ENCODE data around the gene FANCD2.
"Not testable (repeated sequence)": the region's sequence is repeated elsewhere in the genome, so short reads cannot be mapped to it uniquely, and the experiment has no call there.

Gene FANCD2

GRCh38 chr3:10026084-10026890 is at the start of gene FANCD2:
Gene FANCD2, plus strand, starts transcription at chr3:10026437. Its CDS starts 2,221 bp downstream, at chr3:10028658.
- DNase-seq (ENCODE audit: extremely low spot score, insufficient read length, low read depth) (peak; percentile 75), FAIRE-seq (peak; percentile 83)

- FAIRE-seq (no peak), DNase-seq (ENCODE audit: extremely low spot score, insufficient read length, low read depth) (no peak)
These were observed 49.2 kb upstream of the FANCD2 start for GRCh38 chr3:9976721-9977709.

- DNase-seq (ENCODE audit: extremely low spot score, insufficient read length, low read depth) (no peak), FAIRE-seq (no peak)
These were observed 47.4 kb upstream of the FANCD2 start for GRCh38 chr3:9978710-9979305.

GRCh38 chr3:9980251-9980650 is 46.0 kb upstream of the FANCD2 start:
- DNase-seq (ENCODE audit: extremely low spot score, insufficient read length, low read depth): no peak
- no peak for FAIRE-seq

- FAIRE-seq (no peak), DNase-seq (ENCODE audit: extremely low spot score, insufficient read length, low read depth) (no peak)
These were observed 40.0 kb upstream of the FANCD2 start for GRCh38 chr3:9986230-9986725.

- FAIRE-seq (no peak), DNase-seq (ENCODE audit: extremely low spot score, insufficient read length, low read depth) (no peak)
These were observed 32.0 kb upstream of the FANCD2 start for GRCh38 chr3:9994086-9994844.

GRCh38 chr3:10000686-10001085 is 25.6 kb upstream of the FANCD2 start:
- FAIRE-seq (no peak), DNase-seq (ENCODE audit: extremely low spot score, insufficient read length, low read depth) (no peak)

- DNase-seq (ENCODE audit: extremely low spot score, insufficient read length, low read depth) (no peak), FAIRE-seq (no peak)
These were observed 23.3 kb upstream of the FANCD2 start for GRCh38 chr3:10002951-10003350.

GRCh38 chr3:10004506-10004905 is 21.7 kb upstream of the FANCD2 start:
- no peak for FAIRE-seq
- DNase-seq (ENCODE audit: extremely low spot score, insufficient read length, low read depth): no peak

- no peak for FAIRE-seq
- DNase-seq (ENCODE audit: extremely low spot score, insufficient read length, low read depth): no peak
These were observed 21.2 kb upstream of the FANCD2 start for GRCh38 chr3:10004960-10005564.

- DNase-seq (ENCODE audit: extremely low spot score, insufficient read length, low read depth) (no peak), FAIRE-seq (no peak)
These were observed 20.0 kb upstream of the FANCD2 start for GRCh38 chr3:10006048-10006761.

GRCh38 chr3:10006762-10007090 is 19.5 kb upstream of the FANCD2 start:
- DNase-seq (ENCODE audit: extremely low spot score, insufficient read length, low read depth): no peak
- no peak for FAIRE-seq

GRCh38 chr3:10007126-10007782 is 19.0 kb upstream of the FANCD2 start:
- no peak for FAIRE-seq
- DNase-seq (ENCODE audit: extremely low spot score, insufficient read length, low read depth): no peak

GRCh38 chr3:10008216-10008587 is 18.0 kb upstream of the FANCD2 start:
- not testable (repeated sequence) for FAIRE-seq; DNase-seq (ENCODE audit: extremely low spot score, insufficient read length, low read depth)

- FAIRE-seq: peak; percentile 79
These were observed 17.5 kb upstream of the FANCD2 start for GRCh38 chr3:10008588-10009344.

GRCh38 chr3:10010421-10010877 is 15.8 kb upstream of the FANCD2 start:
- DNase-seq (ENCODE audit: extremely low spot score, insufficient read length, low read depth) (no peak), FAIRE-seq (no peak)

More at GRCh38 chr3:10008588-10009344, 17.5 kb upstream of the FANCD2 start:
- DNase-seq (ENCODE audit: extremely low spot score, insufficient read length, low read depth): no peak

- DNase-seq (ENCODE audit: extremely low spot score, insufficient read length, low read depth) (peak; percentile 92), FAIRE-seq (peak; percentile 80)
These were observed 15.3 kb upstream of the FANCD2 start for GRCh38 chr3:10010878-10011465.
